Stimulated activated CD8-positive, alpha-beta memory T cell treated with anti-CD3 and anti-CD28 coated beads, Interleukin-15, amount 100 ng/mL, for 48 hours (primary cell): ENCODE data around the gene EIF3I.

Experiments
- DNase-seq, 2 donors: peaks; one replicate each; pipeline ENCODE4 v3.0.0-alpha.2; 2020; ENCODE audit warnings: low read depth in 2 of 2

EIF3I gene

GRCh38 chr1:32198237-32199042 is 23.8 kb upstream of the EIF3I start:
- no peak for DNase-seq

- DNase-seq: no peak
Observed at GRCh38 chr1:32199043-32199716, 23.0 kb upstream of the EIF3I start.

GRCh38 chr1:32199717-32200072 is 22.5 kb upstream of the EIF3I start:
- DNase-seq: no peak

GRCh38 chr1:32200226-32201010 is 21.8 kb upstream of the EIF3I start, which contains the start of gene CCDC28B:
Gene CCDC28B, plus strand, starts transcription at chr1:32200595. Its CDS starts 1,341 bp downstream, at chr1:32201936.
- DNase-seq: peak; percentile 36 to 41

GRCh38 chr1:32201011-32201855 is 21.0 kb upstream of the EIF3I start:
- peak; percentile 75 to 81 for DNase-seq

GRCh38 chr1:32204943-32205361 is 17.3 kb upstream of the EIF3I start:
- no peak for DNase-seq

- DNase-seq: peak; percentile 82 to 84
Observed at GRCh38 chr1:32205401-32206370, 16.5 kb upstream of the EIF3I start, which contains the start of gene IQCC. Gene IQCC, plus strand, starts transcription at chr1:32205671. Its CDS starts 11 bp downstream, at chr1:32205682.

- no peak for DNase-seq
Observed at GRCh38 chr1:32208469-32208868, 13.7 kb upstream of the EIF3I start.

- DNase-seq: no peak
Observed at GRCh38 chr1:32208891-32209328, 13.3 kb upstream of the EIF3I start, which contains the start of gene DCDC2B. Gene DCDC2B, plus strand, starts transcription at chr1:32209089. Its CDS starts 5 bp downstream, at chr1:32209094.

- DNase-seq: no peak
Observed at GRCh38 chr1:32215629-32216480, 6.4 kb upstream of the EIF3I start.

- no peak for DNase-seq
Observed at GRCh38 chr1:32216566-32216965, 5.6 kb upstream of the EIF3I start.

GRCh38 chr1:32219022-32219421 is 3.2 kb upstream of the EIF3I start:
- no peak for DNase-seq

GRCh38 chr1:32220746-32221580 is 1.2 kb upstream of the EIF3I start:
- DNase-seq: no peak

GRCh38 chr1:32221581-32221979 is 627 bp upstream of the EIF3I start:
- no peak for DNase-seq

- DNase-seq: no peak
Observed at GRCh38 chr1:32223683-32224082, 1.5 kb downstream of the EIF3I start.

GRCh38 chr1:32224285-32224684 is 2.1 kb downstream of the EIF3I start:
- DNase-seq: no peak

- DNase-seq: no peak
Observed at GRCh38 chr1:32228771-32229170, 6.6 kb downstream of the EIF3I start.

GRCh38 chr1:32231843-32232432 is 9.7 kb downstream of the EIF3I start:
- no peak for DNase-seq
